GM11168 (cell line): ENCODE results near the gene MED22.
"Not testable (repeated sequence)": the region's sequence is repeated elsewhere in the genome, so short reads cannot be mapped to it uniquely, and the experiment has no call there.

Source experiments
- in situ Hi-C: fragments of 300-500 bp; cut with MboI; formaldehyde crosslinking; loops from one replicate; pipeline ENCODE4 v1.12.0; 2022; ENCODE audit warnings: low sequenced_read_pairs; ENCODE audit not compliant: unreplicated experiment

MED22 gene

DNA sequence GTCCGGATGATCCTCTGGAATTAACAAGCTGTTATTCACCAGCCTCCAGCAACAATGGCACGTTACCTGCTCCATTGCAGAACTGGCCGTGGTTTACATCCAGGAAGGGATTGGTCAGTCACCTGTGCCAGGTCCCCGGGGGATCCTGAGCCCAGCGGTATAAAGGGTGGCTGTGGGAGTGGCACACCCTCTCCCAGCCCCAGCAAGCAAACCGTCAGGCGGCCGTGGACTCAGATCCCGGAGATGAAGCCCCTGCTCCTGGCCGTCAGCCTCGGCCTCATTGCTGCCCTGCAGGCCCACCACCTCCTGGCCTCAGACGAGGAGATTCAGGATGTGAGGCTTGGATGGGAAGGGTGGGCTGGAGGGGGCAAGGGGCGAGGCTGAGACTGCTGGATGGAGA, 30.4 kb downstream of the MED22 start:
- in situ Hi-C loops = not testable (repeated sequence)

DNA sequence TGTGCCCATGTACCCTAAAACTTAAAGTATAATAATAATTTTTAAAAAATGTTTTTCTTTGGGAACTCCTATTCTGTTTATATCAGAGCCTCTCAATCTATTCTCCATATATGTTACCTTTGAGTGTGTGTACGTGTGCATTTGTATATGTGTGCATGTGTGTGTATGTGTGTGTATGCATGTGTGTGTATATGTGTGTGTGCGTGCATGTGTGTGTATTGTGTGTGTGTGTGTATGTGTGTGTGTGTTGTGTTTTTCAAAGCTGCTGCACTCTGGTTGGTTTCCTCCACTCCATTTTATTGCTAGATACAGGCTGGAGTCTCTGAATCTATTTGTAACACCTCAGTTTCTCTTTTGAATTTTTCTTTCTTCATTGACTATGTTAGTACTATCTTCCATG, 31.9 kb downstream of the MED22 start:
- in situ Hi-C loops = no loop called here

DNA sequence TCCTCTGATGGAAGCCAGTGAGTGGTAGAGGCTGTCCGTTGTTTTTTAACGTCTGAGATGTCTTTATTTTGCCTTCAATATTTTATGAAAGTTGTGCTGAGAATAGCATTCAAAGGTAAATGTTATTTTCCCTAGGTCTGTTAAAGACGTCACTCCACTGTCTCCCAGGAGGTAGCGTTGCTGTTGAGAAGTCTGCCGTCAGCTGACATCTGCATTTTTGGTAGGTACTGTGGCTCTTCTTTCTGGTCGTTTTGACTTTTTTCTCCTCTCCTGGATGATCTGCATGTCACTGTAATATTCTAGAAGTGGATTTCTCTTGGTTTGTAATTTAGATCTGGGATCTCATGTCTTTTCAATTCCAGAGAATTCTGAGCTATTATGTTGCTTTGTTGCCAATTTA, 38.3 kb downstream of the MED22 start:
- in situ Hi-C loops = no loop called here

DNA sequence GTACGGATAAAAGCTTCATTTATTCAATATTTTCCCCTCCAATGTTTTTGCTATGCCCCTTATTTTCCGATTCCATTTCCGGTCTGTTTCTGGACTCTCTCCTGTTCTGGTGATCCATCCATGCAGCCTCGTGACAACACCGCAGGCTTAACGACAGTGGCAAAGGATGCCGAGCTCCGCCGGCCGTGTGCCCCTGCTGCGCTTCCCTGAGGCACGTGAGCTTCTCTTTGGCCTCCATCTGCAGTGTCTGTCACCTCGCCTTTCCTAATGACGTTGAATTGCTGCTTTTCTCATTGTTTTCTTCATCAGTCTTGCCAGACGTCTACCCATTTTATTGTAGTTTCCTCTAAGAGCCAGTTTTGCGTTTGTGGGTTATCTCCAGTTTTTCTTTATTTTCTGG, 40.6 kb downstream of the MED22 start:
- in situ Hi-C loops = no loop called here

DNA sequence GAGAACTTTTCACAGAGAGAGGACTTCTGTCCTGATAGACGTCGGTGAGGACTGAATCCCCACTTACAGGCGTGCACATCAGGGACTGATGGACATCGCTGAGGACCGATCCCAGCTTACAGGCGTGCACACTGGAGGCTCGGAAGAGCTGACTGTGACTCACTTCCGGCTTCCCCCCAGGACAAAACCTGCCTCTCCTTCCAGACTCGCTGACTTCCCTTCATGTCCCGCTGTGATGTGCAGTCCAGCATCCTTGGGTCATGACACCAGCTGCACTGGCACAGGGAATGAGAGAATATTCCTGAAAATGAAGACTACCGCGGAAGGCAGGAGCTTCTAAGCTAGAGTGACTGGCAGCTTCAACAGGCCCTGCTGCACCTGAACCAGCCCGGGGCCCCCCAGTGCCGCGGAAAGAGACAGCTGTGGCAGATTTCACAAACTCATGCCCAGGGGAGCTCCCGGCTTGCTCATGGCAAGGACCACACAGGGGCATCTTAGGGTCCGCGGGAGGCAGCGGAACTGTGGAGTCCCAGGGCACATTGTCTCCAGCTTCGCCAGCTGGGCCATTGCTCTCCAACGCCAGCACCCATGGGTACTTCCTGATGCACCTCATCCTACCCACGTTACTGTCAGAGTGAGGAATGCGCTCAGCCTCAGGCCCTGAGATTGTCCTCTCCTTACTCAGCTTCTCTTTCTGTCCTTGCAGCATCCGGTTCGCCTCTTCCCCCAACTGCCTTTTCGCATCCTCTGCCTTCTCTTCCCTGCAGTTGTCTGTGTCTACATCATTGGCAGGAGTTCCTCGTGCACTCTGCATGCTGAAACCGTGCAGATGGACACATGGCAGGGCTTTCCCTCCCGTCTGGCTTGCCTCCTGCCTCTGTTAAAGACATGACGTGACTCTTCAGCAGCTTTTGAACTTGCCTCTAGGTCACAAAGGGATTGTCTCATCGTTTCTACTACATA, 41.4 kb downstream of the MED22 start:
- in situ Hi-C loops = no loop called here

DNA sequence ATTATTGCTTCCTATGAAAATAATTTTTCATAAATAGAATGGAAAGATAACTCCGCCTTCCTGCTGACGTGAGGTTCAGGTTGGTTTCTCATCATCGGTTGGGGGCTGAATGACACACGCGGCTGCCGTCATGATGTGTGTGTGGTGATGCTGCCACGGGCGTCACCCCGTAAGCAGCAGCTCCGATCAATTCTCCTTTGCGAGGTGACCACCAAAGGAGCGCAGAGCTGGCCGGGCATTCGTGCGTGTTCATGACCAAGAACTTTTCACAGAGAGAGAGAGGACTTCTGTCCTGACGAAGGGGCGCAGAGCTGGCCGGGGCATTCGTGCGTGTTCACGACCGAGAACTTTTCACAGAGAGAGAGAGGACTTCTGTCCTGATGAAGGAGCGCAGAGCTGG, 42.2 kb downstream of the MED22 start:
- in situ Hi-C loops = no loop called here

DNA sequence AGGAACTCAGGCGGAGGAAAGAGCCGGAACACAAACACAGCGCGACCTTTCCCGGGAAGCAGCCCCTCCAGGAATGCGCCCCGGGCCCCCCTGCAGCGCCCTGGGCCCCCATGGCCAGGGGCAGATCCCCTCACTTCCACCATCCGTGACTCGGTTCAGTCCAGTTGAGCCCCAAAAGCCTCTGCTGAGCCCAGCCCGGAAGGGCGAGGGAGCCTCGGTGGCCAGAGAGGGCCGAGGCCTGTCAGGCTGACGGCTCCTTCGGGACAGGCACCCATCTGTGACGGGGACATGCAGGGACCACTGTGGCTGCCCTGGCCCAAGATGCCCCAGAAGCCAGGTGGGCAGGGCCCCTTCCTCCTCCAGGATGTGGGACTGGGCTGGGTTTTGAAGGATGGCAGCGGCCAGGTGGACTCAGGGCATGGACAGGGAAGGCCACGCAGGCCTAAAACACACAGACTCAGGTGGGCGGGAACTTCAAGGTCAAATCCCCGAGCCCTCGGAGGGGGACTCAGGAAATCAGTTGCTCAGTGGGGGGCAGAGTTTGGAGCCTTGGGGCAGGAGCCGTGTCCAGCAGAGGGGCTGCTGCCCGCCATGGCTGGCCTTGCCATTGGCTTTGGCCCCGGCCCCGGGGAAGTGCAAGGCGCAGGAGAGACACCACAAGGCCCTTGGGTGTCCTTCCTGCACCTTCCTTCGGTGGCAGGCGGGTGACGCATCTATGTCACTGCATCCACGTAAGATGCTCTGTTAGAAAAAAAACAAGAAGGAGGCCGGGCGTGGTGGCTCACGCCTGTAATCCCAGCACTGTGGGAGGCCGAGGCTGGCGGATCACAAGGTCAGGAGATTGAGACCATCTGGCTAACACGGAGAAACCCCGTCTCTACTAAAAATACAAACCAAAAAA, 43.2 kb downstream of the MED22 start:
- in situ Hi-C loops = no loop called here

DNA sequence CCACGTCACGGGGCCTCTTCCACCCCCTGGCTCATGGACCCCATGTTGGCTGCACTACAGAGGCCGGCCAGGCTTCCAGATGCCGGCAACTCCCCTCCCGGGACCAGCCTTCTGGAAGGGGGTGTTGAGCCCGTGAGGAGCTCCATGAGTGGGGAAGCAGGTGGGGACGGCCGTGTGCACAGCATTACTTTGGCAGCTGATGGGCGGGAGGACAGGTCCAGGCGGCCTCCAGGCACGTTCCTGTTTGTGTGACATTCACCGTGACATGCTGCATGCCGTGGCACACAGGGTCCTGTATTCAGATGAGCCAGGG, 43.8 kb downstream of the MED22 start:
- in situ Hi-C loops = no loop called here

DNA sequence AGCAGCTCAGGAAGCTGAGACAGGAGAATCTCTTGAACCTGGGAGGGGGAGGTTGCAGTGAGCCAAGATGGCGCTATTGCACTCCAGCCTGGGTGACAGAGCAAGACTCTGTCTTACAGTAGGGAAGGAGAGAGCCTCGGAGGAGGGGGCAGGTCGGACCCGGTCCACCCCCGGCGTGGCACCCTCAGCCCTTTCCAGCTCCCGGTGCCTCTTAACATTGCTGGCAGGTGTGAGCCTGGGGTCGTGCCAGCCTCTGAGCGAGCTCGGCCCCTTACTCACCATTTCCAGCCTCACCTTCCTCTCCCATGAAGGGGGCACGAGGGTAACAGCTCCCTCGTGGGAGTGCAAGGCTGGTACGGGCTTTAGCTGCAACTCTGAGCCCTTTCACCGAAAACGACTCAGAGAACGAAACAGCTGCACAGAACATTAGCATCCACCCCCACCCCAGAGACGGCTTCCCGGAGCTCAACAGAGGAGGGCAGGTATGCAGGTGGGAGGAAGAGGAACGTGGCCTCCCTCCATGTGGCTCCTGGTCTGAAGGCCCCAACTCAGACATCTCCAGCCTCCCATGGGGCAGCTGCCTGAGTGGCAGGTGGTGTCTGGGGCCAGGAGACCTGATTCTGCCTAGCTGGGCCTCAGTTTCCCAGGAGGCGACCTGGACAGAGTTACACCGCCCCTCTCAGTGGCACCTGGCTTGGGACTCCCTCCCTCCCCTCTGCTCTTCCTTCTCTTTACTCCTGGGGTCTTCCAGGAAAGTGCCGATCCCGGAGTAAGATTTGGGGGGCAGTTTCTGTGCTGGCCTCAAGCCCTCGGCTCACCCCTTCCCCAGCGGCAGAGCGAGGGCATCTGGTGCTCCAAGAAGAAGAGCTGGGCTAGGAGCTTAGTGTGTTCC, 44.4 kb downstream of the MED22 start:
- in situ Hi-C loops = no loop called here

DNA sequence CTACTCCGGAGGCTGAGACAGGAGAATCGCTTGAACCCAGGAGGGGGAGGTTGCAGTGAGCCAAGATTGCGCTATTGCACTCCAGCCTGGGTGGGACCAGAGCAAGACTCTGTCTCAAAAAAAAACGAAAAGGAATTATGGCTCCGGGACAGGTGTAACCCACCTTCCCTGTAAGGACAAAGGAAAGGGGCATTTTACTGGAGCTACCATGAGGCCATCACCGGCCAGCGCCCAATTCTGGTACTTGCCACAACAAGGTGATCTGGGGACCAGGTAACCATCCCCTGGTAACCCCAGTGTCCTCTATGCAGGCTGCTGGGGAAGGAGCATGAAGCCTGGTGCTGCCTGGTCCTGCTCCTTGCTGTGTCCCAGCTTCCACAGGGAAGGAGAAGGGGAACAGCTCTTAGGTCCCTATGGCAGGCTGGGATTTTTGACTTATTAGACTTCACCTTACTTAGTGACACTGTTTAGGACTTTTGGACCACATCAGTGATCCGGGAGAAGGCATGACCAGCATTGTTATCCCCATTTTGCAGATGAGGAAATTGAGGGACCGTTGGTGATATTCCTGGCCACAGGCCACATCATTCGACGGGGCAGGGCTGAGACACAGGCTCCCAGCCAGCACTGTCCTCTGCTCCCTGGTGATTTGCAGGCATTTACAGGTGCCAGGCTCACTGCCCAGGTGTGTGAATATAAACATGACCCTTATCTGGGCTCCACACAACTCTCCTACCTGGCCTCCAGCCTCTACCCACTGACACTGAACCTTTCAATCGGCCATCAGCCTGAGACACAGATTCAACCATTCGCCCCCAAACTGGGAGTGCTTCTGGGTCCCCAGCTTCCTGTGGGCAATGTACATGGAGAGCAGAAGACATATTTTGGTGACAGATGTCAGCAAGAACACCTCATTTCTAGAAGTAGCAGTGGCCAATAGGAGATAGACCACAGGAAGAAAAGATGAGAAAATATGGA, 46.4 kb downstream of the MED22 start:
- in situ Hi-C loops = no loop called here

DNA sequence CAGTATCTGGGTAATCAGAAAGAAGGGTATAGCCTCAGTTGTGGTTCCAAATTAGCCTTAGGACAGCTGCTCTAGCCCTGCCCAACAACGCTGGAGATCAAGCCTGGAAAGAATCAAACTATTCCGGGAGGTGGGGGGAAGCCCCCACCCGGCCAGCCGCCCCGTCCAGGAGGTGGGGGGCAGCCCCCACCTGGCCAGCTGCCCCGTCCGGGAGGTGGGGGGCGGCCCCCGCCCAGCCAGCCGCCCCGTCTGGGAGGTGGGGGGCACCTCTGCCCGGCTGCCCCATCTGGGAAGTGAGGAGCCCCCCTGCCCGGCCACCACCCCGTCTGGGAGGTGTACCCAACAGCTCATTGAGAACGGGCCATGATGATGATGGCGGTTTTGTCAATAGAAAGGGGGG, 47.9 kb downstream of the MED22 start:
- in situ Hi-C loops = not testable (repeated sequence)

DNA sequence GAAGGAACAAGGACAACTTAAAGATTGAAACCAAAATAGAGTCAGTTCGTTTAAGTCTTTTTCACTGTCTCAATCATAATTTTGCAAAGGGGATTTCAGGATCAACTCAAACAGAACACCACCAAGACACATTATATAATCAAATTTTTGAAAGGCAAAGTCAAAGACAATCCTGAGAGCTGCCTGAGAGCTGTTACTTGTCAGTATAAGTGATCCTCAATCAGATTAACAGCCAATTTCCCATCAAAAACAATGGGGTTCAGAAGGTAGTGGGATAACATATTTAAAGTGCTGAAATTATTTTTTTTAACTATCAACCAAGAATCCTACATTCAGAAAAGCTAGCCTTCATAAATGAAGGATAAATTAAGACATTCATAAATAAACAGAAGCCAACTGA, 53.7 kb downstream of the MED22 start:
- in situ Hi-C loops = no loop called here

DNA sequence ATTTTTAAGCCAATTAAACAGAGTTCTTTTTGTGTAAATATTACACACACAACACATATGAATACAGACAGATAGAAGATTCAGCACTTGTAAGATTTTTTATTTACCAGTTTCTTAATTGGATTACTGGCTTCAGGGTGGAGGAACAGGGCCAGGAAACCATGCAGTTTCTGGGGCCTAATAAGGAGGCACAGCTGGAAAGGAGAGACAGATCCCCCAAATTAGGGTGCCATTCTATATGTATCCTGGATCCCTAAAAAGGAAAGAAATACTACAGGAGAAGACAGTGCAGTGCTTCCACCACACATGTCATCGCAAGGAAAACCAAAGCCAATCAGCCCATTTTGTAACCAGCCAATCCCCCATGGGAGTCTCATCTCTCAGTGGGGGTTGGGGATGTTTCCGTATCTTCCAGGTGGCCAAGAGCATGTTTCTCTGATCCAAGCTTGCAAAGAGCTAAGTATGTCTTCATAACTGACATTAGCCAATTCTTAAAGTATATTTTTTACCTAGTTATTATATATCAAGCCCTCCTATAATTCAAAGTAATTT, 57.1 kb downstream of the MED22 start:
- in situ Hi-C loops = no loop called here
